ENCODE data around the gene ANKK1. TPM values are rescaled to one million over a fixed set of nuclear protein-coding genes. Genes with fewer than 3 reads are reported as not detected.

The ANKK1 gene
- total and polyA plus RNA-seq, 2 donors (not counting 1 experiment from before 2014, with no cell fraction given) = 0.89 to 5.3 TPM

GRCh38 chr11:113356203-113356602 is 31.4 kb upstream of the ANKK1 start:
- Histone ChIP-seq H2AFZ (ENCODE audit: insufficient read depth, low read depth, low read length, poor library complexity, severe bottlenecking) (no peak overlapping the region), H4K20me1 (ENCODE audit: control insufficient read depth, insufficient read depth, low read length, poor library complexity, severe bottlenecking) (no peaks in the 10 kb centered on the region), H3K4me1 (ENCODE audit: control insufficient read depth in 2 of 2, insufficient read depth in 2 of 2, low read length in 2 of 2) (no peaks in the 10 kb centered on the region), H3K27me3 (replicated peaks in 1 of 4; ENCODE audit: control extremely low read depth in 1 of 4, control insufficient read depth in 3 of 4, insufficient read depth in 4 of 4, low read length in 3 of 4) (no peaks in the 10 kb centered on the region), H3K36me3 (replicated peaks in 1 of 2; ENCODE audit: control extremely low read depth in 1 of 2, control insufficient read depth in 1 of 2, extremely low read depth in 1 of 2, insufficient read depth in 2 of 2, low read length in 1 of 2) (peaks cover 0 to 68% of the 10 kb centered on the region in 2 experiments), H3K27ac (ENCODE audit: low read length in 2 of 2) (no peak overlapping the region), H3K4me3 (ENCODE audit: control extremely low read depth in 1 of 5, extremely low read depth in 1 of 5, insufficient read depth in 1 of 5, low read depth in 2 of 5, low read length in 4 of 5) (no peak overlapping the region), H3K9ac (ENCODE audit: low read length) (no peak overlapping the region), H3K4me2 (replicated peaks; ENCODE audit: low read depth, low read length, poor library complexity, severe bottlenecking) (no peak overlapping the region), H3K9me3 (ENCODE audit: control extremely low read depth in 1 of 3, control insufficient read depth in 2 of 3, insufficient read depth in 1 of 3, low read length in 2 of 3) (peaks cover 6 to 12% (median 6%) of the 10 kb centered on the region in 3 donors), H3K79me2 (ENCODE audit: control insufficient read depth, insufficient read depth, low read length) (no peaks in the 10 kb centered on the region)
- ATAC-seq (ENCODE audit: low read depth) (no peak), DNase-seq (no peak)
- ChIA-PET POLR2A (no interaction called here), CTCF (no interaction called here)
- Mint-ChIP-seq H3K27me3 (no peaks in the 10 kb centered on the region), H3K4me1 (no peaks in the 10 kb centered on the region), H3K9me3 (ENCODE audit: insufficient read depth) (peaks cover 14% of the 10 kb centered on the region), H3K27ac (no peak overlapping the region), H3K4me3 (no peak overlapping the region)
- intact Hi-C loops (cut with micrococcal nuclease) = no loop called here
- TF ChIP-seq CTCF (IDR thresholded peaks at IDR 0.05) (no peak), EZH2 (IDR thresholded peaks at IDR 0.05; ENCODE audit: borderline replicate concordance, insufficient read depth, low read depth, low read length, poor library complexity, severe bottlenecking) (no peak)
- 100% methylated on average over 1 of the region's 3 CpGs for WGBS (ENCODE audit: insufficient coverage)

GRCh38 chr11:113363406-113363805 is 24.2 kb upstream of the ANKK1 start:
- no peak for ATAC-seq (ENCODE audit: low read depth)
- no peaks in the 10 kb centered on the region for H3K4me1 ChIP-seq (ENCODE audit: control insufficient read depth in 2 of 2, insufficient read depth in 2 of 2, low read length in 2 of 2)
- no peak overlapping the region for H3K4me3 ChIP-seq (ENCODE audit: control extremely low read depth in 1 of 5, extremely low read depth in 1 of 5, insufficient read depth in 1 of 5, low read depth in 2 of 5, low read length in 4 of 5)
- 7% methylated on average over 2 of the region's 5 CpGs for WGBS (ENCODE audit: insufficient coverage)
- H2AFZ ChIP-seq (ENCODE audit: insufficient read depth, low read depth, low read length, poor library complexity, severe bottlenecking) = no peak overlapping the region
- no peaks in the 10 kb centered on the region for H3K4me1 Mint-ChIP-seq
- ChIA-PET POLR2A (no interaction called here), CTCF (interaction anchor here (1.5 kb wide), 1 partner anchor 59 kb away, joined by 3 read pairs; no protein-coding TSS in a partner anchor)
- H3K27ac ChIP-seq (ENCODE audit: low read length in 2 of 2) = no peak overlapping the region
- H3K27me3 Mint-ChIP-seq = no peaks in the 10 kb centered on the region
- H3K27ac Mint-ChIP-seq = no peak overlapping the region
- no peak overlapping the region for H3K4me3 Mint-ChIP-seq
- TF ChIP-seq CTCF (IDR thresholded peaks at IDR 0.05) (no peak), EZH2 (IDR thresholded peaks at IDR 0.05; ENCODE audit: borderline replicate concordance, insufficient read depth, low read depth, low read length, poor library complexity, severe bottlenecking) (no peak)
- no peaks in the 10 kb centered on the region for H3K27me3 ChIP-seq (replicated peaks in 1 of 4; ENCODE audit: control extremely low read depth in 1 of 4, control insufficient read depth in 3 of 4, insufficient read depth in 4 of 4, low read length in 3 of 4)
- peaks cover 0 to 76% of the 10 kb centered on the region in 2 experiments for H3K36me3 ChIP-seq (replicated peaks in 1 of 2; ENCODE audit: control extremely low read depth in 1 of 2, control insufficient read depth in 1 of 2, extremely low read depth in 1 of 2, insufficient read depth in 2 of 2, low read length in 1 of 2)
- H3K4me2 ChIP-seq (replicated peaks; ENCODE audit: low read depth, low read length, poor library complexity, severe bottlenecking) = no peak overlapping the region
- no peaks in the 10 kb centered on the region for H3K79me2 ChIP-seq (ENCODE audit: control insufficient read depth, insufficient read depth, low read length)
- H3K9ac ChIP-seq (ENCODE audit: low read length) = no peak overlapping the region
- no peaks in the 10 kb centered on the region for H4K20me1 ChIP-seq (ENCODE audit: control insufficient read depth, insufficient read depth, low read length, poor library complexity, severe bottlenecking)
- DNase-seq = no peak
- no peaks in the 10 kb centered on the region for H3K9me3 Mint-ChIP-seq (ENCODE audit: insufficient read depth)
- no peaks in the 10 kb centered on the region for H3K9me3 ChIP-seq (ENCODE audit: control extremely low read depth in 1 of 3, control insufficient read depth in 2 of 3, insufficient read depth in 1 of 3, low read length in 2 of 3)
- intact Hi-C loops (cut with micrococcal nuclease) = no loop called here

Measured in B cell (primary cell).